ENCODE results near the gene S100A11. TPM values are rescaled to one million over a fixed set of nuclear protein-coding genes. Genes with fewer than 3 reads are reported as not detected.

Gene S100A11
- total and polyA plus RNA-seq, 2 donors from 2014 or later: 835 to 925 TPM

- Histone ChIP-seq H3K27ac (ENCODE audit: low read depth in 2 of 2, low read length in 2 of 2) (no peak overlapping the region), H3K4me1 (ENCODE audit: control insufficient read depth in 2 of 3, insufficient read depth in 2 of 3, low read depth in 1 of 3, low read length in 3 of 3) (no peaks in the 10 kb centered on the region), H3K9me3 (ENCODE audit: control insufficient read depth in 2 of 3, insufficient read depth in 1 of 3, low read length in 3 of 3) (no peaks in the 10 kb centered on the region), H3K36me3 (ENCODE audit: control insufficient read depth in 2 of 3, insufficient read depth in 3 of 3, low read length in 3 of 3) (no peaks in the 10 kb centered on the region), H3K4me3 (ENCODE audit: low read length in 3 of 3) (no peak overlapping the region), H3K27me3 (ENCODE audit: control insufficient read depth, insufficient read depth, low read length) (no peaks in the 10 kb centered on the region), H3K9ac (ENCODE audit: low read length in 3 of 3) (no peak overlapping the region)
- intact Hi-C loops (cut with DNase I): no loop called here
- DNase-seq (no peak), FAIRE-seq (no peak)
- TF ChIP-seq, protein P1, sequence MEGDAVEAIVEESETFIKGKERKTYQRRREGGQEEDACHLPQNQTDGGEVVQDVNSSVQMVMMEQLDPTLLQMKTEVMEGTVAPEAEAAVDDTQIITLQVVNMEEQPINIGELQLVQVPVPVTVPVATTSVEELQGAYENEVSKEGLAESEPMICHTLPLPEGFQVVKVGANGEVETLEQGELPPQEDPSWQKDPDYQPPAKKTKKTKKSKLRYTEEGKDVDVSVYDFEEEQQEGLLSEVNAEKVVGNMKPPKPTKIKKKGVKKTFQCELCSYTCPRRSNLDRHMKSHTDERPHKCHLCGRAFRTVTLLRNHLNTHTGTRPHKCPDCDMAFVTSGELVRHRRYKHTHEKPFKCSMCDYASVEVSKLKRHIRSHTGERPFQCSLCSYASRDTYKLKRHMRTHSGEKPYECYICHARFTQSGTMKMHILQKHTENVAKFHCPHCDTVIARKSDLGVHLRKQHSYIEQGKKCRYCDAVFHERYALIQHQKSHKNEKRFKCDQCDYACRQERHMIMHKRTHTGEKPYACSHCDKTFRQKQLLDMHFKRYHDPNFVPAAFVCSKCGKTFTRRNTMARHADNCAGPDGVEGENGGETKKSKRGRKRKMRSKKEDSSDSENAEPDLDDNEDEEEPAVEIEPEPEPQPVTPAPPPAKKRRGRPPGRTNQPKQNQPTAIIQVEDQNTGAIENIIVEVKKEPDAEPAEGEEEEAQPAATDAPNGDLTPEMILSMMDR (IDR thresholded peaks at IDR 0.05; ENCODE audit: borderline replicate concordance, extremely low read depth, insufficient read depth): no peak
Measured at GRCh38 chr1:152067150-152067549, 30.3 kb upstream of the S100A11 start.

DNA sequence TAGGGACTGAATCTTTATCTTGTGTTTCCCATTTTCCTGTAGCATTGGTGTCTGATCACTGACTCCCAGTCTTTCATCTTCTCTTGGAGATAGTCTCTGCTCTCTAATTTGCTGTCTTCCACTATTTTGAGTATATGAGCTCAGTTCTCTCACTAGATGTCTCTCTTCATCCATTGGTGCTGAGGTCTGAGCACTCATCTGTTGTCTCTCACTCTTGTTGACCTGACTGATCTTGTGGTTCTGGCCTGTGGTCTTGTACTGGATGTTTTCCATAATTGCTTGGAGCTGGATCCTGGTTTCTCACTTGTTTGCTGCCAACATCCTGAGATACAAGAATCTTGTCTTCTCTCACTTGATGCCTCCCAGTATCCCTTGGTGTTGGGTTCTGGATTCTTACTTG, 25.1 kb upstream of the S100A11 start:
- DNase-seq (no peak), FAIRE-seq (no peak)
- no peaks in the 10 kb centered on the region for H3K9me3 ChIP-seq (ENCODE audit: control insufficient read depth in 2 of 3, insufficient read depth in 1 of 3, low read length in 3 of 3)
- H3K36me3 ChIP-seq (ENCODE audit: control insufficient read depth in 2 of 3, insufficient read depth in 3 of 3, low read length in 3 of 3): no peaks in the 10 kb centered on the region
- TF ChIP-seq, protein P1 (IDR thresholded peaks at IDR 0.05; ENCODE audit: borderline replicate concordance, extremely low read depth, insufficient read depth): no peak
- H3K27ac ChIP-seq (ENCODE audit: low read depth in 2 of 2, low read length in 2 of 2): no peak overlapping the region
- intact Hi-C loops (cut with DNase I): no loop called here
- no peaks in the 10 kb centered on the region for H3K4me1 ChIP-seq (ENCODE audit: control insufficient read depth in 2 of 3, insufficient read depth in 2 of 3, low read depth in 1 of 3, low read length in 3 of 3)
- no peak overlapping the region for H3K4me3 ChIP-seq (ENCODE audit: low read length in 3 of 3)
- no peak overlapping the region for H3K9ac ChIP-seq (ENCODE audit: low read length in 3 of 3)
- no peaks in the 10 kb centered on the region for H3K27me3 ChIP-seq (ENCODE audit: control insufficient read depth, insufficient read depth, low read length)

- intact Hi-C loops (cut with DNase I): loop anchor here (5.0 kb wide), 1 partner anchor 129 kb away; no protein-coding TSS in a partner anchor
- TF ChIP-seq, protein P1 (IDR thresholded peaks at IDR 0.05; ENCODE audit: borderline replicate concordance, extremely low read depth, insufficient read depth): no peak
- H3K27me3 ChIP-seq (ENCODE audit: control insufficient read depth, insufficient read depth, low read length): peaks cover 4% of the 10 kb centered on the region
- H3K36me3 ChIP-seq (ENCODE audit: control insufficient read depth in 2 of 3, insufficient read depth in 3 of 3, low read length in 3 of 3): no peaks in the 10 kb centered on the region
- H3K27ac ChIP-seq (ENCODE audit: low read depth in 2 of 2, low read length in 2 of 2): no peak overlapping the region
- DNase-seq (peak in 3 of 5 donors; percentile 18 to 34 (median 24)), FAIRE-seq (no peak)
- peaks cover 0 to 2% (median 2%) of the 10 kb centered on the region in 3 donors for H3K4me1 ChIP-seq (ENCODE audit: control insufficient read depth in 2 of 3, insufficient read depth in 2 of 3, low read depth in 1 of 3, low read length in 3 of 3)
- H3K4me3 ChIP-seq (ENCODE audit: low read length in 3 of 3): no peak overlapping the region
- no peak overlapping the region for H3K9ac ChIP-seq (ENCODE audit: low read length in 3 of 3)
- H3K9me3 ChIP-seq (ENCODE audit: control insufficient read depth in 2 of 3, insufficient read depth in 1 of 3, low read length in 3 of 3): no peaks in the 10 kb centered on the region
Measured at GRCh38 chr1:152053375-152053774, 16.6 kb upstream of the S100A11 start.

GRCh38 chr1:152052606-152053005, 15.8 kb upstream of the S100A11 start:
- peaks cover 4% of the 10 kb centered on the region for H3K27me3 ChIP-seq (ENCODE audit: control insufficient read depth, insufficient read depth, low read length)
- no peak overlapping the region for H3K4me3 ChIP-seq (ENCODE audit: low read length in 3 of 3)
- H3K36me3 ChIP-seq (ENCODE audit: control insufficient read depth in 2 of 3, insufficient read depth in 3 of 3, low read length in 3 of 3): no peaks in the 10 kb centered on the region
- intact Hi-C loops (cut with DNase I): loop anchor here (5.0 kb wide), 1 partner anchor 130 kb away; no protein-coding TSS in a partner anchor
- H3K4me1 ChIP-seq (ENCODE audit: control insufficient read depth in 2 of 3, insufficient read depth in 2 of 3, low read depth in 1 of 3, low read length in 3 of 3): peaks cover 0 to 10% (median 4%) of the 10 kb centered on the region in 3 donors
- no peak overlapping the region for H3K27ac ChIP-seq (ENCODE audit: low read depth in 2 of 2, low read length in 2 of 2)
- TF ChIP-seq, protein P1 (IDR thresholded peaks at IDR 0.05; ENCODE audit: borderline replicate concordance, extremely low read depth, insufficient read depth): peak; percentile 96
- DNase-seq (peak; percentile 89 to 93 (median 91)), FAIRE-seq (peak; percentile 30)
- no peaks in the 10 kb centered on the region for H3K9me3 ChIP-seq (ENCODE audit: control insufficient read depth in 2 of 3, insufficient read depth in 1 of 3, low read length in 3 of 3)
- no peak overlapping the region for H3K9ac ChIP-seq (ENCODE audit: low read length in 3 of 3)
